K562 (cell line): ENCODE measurements around the gene ENTREP3. TPM values are rescaled to one million over a fixed set of nuclear protein-coding genes. Genes with fewer than 3 reads are reported as not detected.
A peak's percentile ranks its signal among the peaks of the same experiment; 100 is the strongest.

Experiments used
- ATF7 ChIP-seq: fragments of 450-650 bp; IDR thresholded peaks from 2 replicates; pipeline ENCODE4 v1.7.1; 2014; ENCODE audit warnings: mild to moderate bottlenecking, moderate library complexity
- CREB1 ChIP-seq, 2 experiments: sonication (generic) in 1 of 2; formaldehyde crosslinking in 1 of 2; IDR thresholded peaks; 2 replicates each; pipeline versions ENCODE4 v1.6.1 to v1.8.0; 2012 to 2022; ENCODE audit warnings: inconsistent platforms in 1 of 2, mild to moderate bottlenecking in 1 of 2, missing genetic modification reagents in 1 of 2, moderate library complexity in 1 of 2
- EGR1 ChIP-seq: fragments of 450-650 bp; conservative IDR thresholded peaks from 2 replicates; pipeline ENCODE4 v1.6.1; 2017; ENCODE audit warnings: mild to moderate bottlenecking
- ERF ChIP-seq: fragments of 450-650 bp; formaldehyde crosslinking; IDR thresholded peaks from 2 replicates; pipeline ENCODE4 v1.4.0; 2020; ENCODE audit warnings: mild to moderate bottlenecking, mixed read lengths
- ESRRB ChIP-seq: fragments of 250-450 bp; sonication (Bioruptor Pico); IDR thresholded peaks from 2 replicates; pipeline ENCODE4 v1.5.0; 2020; ENCODE audit warnings: mild to moderate bottlenecking, moderate library complexity, borderline replicate concordance
- ETV1 ChIP-seq: fragments of 450-650 bp; conservative IDR thresholded peaks from 2 replicates; pipeline ENCODE4 v1.6.1; 2016; ENCODE audit warnings: missing genetic modification characterization, control low read depth, low read depth, missing compliant biosample characterization
- FOSL1 ChIP-seq: fragments of 200-800 bp; sonication (Bioruptor generic); conservative IDR thresholded peaks from 2 replicates; pipeline ENCODE4 v1.6.1; 2016; ENCODE audit warnings: missing genetic modification characterization, missing compliant biosample characterization
- FOXK2 ChIP-seq, 2 experiments: fragments of 450-650 bp; IDR thresholded peaks in 1 of 2; conservative IDR thresholded peaks in 1 of 2; 2 replicates each; pipeline ENCODE4 v1.6.1; 2016; ENCODE audit warnings: low read depth in 2 of 2, mild to moderate bottlenecking in 1 of 2
- GATA2 ChIP-seq: sonication (generic); formaldehyde crosslinking; IDR thresholded peaks from 2 replicates; pipeline ENCODE4 v1.4.0; 2020; ENCODE audit warnings: mild to moderate bottlenecking, missing genetic modification reagents
- GTF2E2 ChIP-seq: fragments of 200-800 bp; sonication (Bioruptor generic); IDR thresholded peaks from 2 replicates; pipeline ENCODE4 v1.6.1; 2016; ENCODE audit warnings: missing genetic modification characterization, missing compliant biosample characterization
- HCFC1 ChIP-seq: IDR thresholded peaks from 2 replicates; pipeline ENCODE4 v1.6.1; 2012; ENCODE audit warnings: low read depth, low read length, improper control_type of control experiment
- MTA1 ChIP-seq: fragments of 450-650 bp; IDR thresholded peaks from 2 replicates; pipeline ENCODE4 v1.6.1; 2017; ENCODE audit warnings: borderline replicate concordance
- NCOA6 ChIP-seq: fragments of 450-650 bp; IDR thresholded peaks from 2 replicates; pipeline ENCODE4 v1.6.1; 2017; ENCODE audit warnings: mild to moderate bottlenecking
- OTX1 ChIP-seq: fragments of 450-650 bp; formaldehyde crosslinking; IDR thresholded peaks from 2 replicates; pipeline ENCODE4 v1.4.0; 2022; ENCODE audit warnings: mild to moderate bottlenecking
- PML ChIP-seq: IDR thresholded peaks from 2 replicates; pipeline ENCODE4 v1.6.1; 2012; ENCODE audit warnings: low read length, inconsistent platforms
- POLR2A ChIP-seq: fragments of 450-650 bp; conservative IDR thresholded peaks from 2 replicates; pipeline ENCODE4 v1.6.1; 2016
- PRMT5 ChIP-seq: sonication (generic); formaldehyde crosslinking; IDR thresholded peaks from 2 replicates; pipeline ENCODE4 v1.5.0; 2020; ENCODE audit warnings: missing genetic modification reagents
- TAF1 ChIP-seq: IDR thresholded peaks from 2 replicates; pipeline ENCODE4 v1.6.1; 2011; ENCODE audit warnings: mild to moderate bottlenecking, low read length, moderate library complexity; ENCODE audit not compliant: insufficient read depth, control insufficient read depth, severe bottlenecking; ENCODE audit errors: extremely low read depth
- TBP ChIP-seq: optimal IDR thresholded peaks from 2 replicates; pipeline ENCODE3; 2011; ENCODE audit warnings: low read depth, low read length, improper control_type of control experiment
- ZNF175 ChIP-seq: fragments of 200-800 bp; sonication (Bioruptor generic); IDR thresholded peaks from 2 replicates; pipeline ENCODE4 v1.6.1; 2016; ENCODE audit warnings: low read depth, mild to moderate bottlenecking, missing genetic modification characterization, missing compliant biosample characterization
- ZNF384 ChIP-seq: IDR thresholded peaks from 2 replicates; pipeline ENCODE4 v1.6.1; 2012; ENCODE audit warnings: low read depth, low read length, improper control_type of control experiment
- ZNF699 ChIP-seq: fragments of 250-450 bp; sonication (Bioruptor Pico); IDR thresholded peaks from 2 replicates; pipeline ENCODE4 v1.8.0; 2021; ENCODE audit warnings: mild to moderate bottlenecking, moderate library complexity; ENCODE audit not compliant: insufficient replicate concordance
- polyA plus RNA-seq, 8 experiments: library from polyadenylated mRNA; depleted of rRNA in 4 of 8; stranded (reverse) in 5 of 8; unstranded in 3 of 8; fragments of >200 nt; fragmentation: Nextera tagmentation in 2 of 8; fragmentation: Illumina TruSeq in 1 of 8; extraction: Ambion mirVana in 2 of 8; extraction: Trizol in 1 of 8; gene quantifications; 2 replicates each; pipeline versions ENCODE4 v1.2.1 to v1.2.3, GENCODE V29; 2011 to 2014; ENCODE audit warnings: inconsistent platforms in 1 of 8, missing spikeins in 1 of 8
- total RNA-seq, 7 experiments: library from RNA; depleted of rRNA in 6 of 7; stranded (reverse); fragments of >200 nt in 6 of 7; fragmentation: Illumina TruSeq in 2 of 7; extraction: Trizol in 2 of 7; gene quantifications; 2 replicates each; pipeline versions ENCODE4 v1.2.1 to v1.2.3, GENCODE V29; 2011 to 2021; ENCODE audit warnings: low replicate concordance in 1 of 7
- TF ChIP-seq, protein P1 (sequence below): fragments of 200-800 bp; sonication (Bioruptor generic); IDR thresholded peaks from 2 replicates; pipeline ENCODE4 v1.6.1; 2017; ENCODE audit warnings: missing genetic modification characterization, missing compliant biosample characterization

Gene ENTREP3
- total and polyA plus RNA-seq, 9 of the 15 experiments (the other 6 are each of a cell fraction or from before 2014, with no cell fraction given) = 1.9 to 41.8 (median 5.9) TPM

GRCh38 chr1:155273343-155274245, 18.3 kb upstream of the ENTREP3 start, which contains the start of gene CLK2 (continued):
- TF ChIP-seq, protein P1, sequence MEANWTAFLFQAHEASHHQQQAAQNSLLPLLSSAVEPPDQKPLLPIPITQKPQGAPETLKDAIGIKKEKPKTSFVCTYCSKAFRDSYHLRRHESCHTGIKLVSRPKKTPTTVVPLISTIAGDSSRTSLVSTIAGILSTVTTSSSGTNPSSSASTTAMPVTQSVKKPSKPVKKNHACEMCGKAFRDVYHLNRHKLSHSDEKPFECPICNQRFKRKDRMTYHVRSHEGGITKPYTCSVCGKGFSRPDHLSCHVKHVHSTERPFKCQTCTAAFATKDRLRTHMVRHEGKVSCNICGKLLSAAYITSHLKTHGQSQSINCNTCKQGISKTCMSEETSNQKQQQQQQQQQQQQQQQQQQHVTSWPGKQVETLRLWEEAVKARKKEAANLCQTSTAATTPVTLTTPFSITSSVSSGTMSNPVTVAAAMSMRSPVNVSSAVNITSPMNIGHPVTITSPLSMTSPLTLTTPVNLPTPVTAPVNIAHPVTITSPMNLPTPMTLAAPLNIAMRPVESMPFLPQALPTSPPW (CRISPR knock-in tag) = peak; percentile 74
- no peak for TF ChIP-seq PRMT5 (CRISPR knock-in tag)
- peak in 1 of 2 experiments; percentile 60; a peak in 2 of 4 replicates for TF ChIP-seq FOXK2 (conservative IDR thresholded peaks at IDR 0.05 in 1 of 2, IDR thresholded peaks at IDR 0.05 in 1 of 2; ENCODE audit: low read depth in 2 of 2)
- TF ChIP-seq PML = peak; percentile 31; the same call in 1 of the 2 replicates
- TF ChIP-seq ATF7 = peak; percentile 74; the same call in 1 of the 2 replicates
- no peak for TF ChIP-seq ZNF699 (CRISPR knock-in tag)
- 0 out of 2 replicates have a peak, but pooled peaks have one; percentile 19 for TF ChIP-seq FOSL1 (tag)
- no peak for TF ChIP-seq GATA2 (CRISPR knock-in tag)
- 0 out of 2 replicates have a peak, but pooled peaks have one; percentile 50 for TF ChIP-seq ZNF175 (CRISPR knock-in tag)
- TF ChIP-seq ERF (CRISPR knock-in tag) = 0 out of 2 replicates have a peak, but pooled peaks have one; percentile 65
- 0 out of 2 replicates have a peak, but pooled peaks have one; percentile 21 for TF ChIP-seq ZNF384
- 0 out of 2 replicates have a peak, but pooled peaks have one; percentile 8 for TF ChIP-seq GTF2E2
- TF ChIP-seq ETV1 (tag) = peak; percentile 48
- TF ChIP-seq CREB1 (IDR thresholded peaks at IDR 0.05) = peak; percentile 41
- no peak for TF ChIP-seq CREB1 (CRISPR knock-in tag; IDR thresholded peaks at IDR 0.05)
- peak; percentile 94 for TF ChIP-seq NCOA6
- peak; percentile 71 for TF ChIP-seq TAF1
- TF ChIP-seq OTX1 (CRISPR knock-in tag) = no peak
- TF ChIP-seq ESRRB (CRISPR knock-in tag) = 0 out of 2 replicates have a peak, but pooled peaks have one; percentile 61
- peak; percentile 81 for TF ChIP-seq POLR2A
- peak; percentile 7 for TF ChIP-seq TBP
- TF ChIP-seq MTA1 = no peak
- peak; percentile 94 for TF ChIP-seq EGR1
- no peak for TF ChIP-seq HCFC1
